Right lobe of liver (tissue), 4 donors: ENCODE data around the gene ZNF444.

Experiments
- POLR2A ChIP-seq: fragments of 450-650 bp; IDR thresholded peaks from one replicate; pipeline ENCODE4 v1.6.1; 2017; ENCODE audit warnings: antibody characterized with exemption, mild to moderate bottlenecking
- TF ChIP-seq, protein P1 (sequence below), 4 donors: fragments of 200-600 bp in 3 of 4; fragments of 450-650 bp in 1 of 4; IDR thresholded peaks; one replicate each; pipeline versions ENCODE4 v1.5.1 to v1.8.0; 2016 to 2022; ENCODE audit warnings: antibody characterized with exemption in 4 of 4, mild to moderate bottlenecking in 2 of 4
- donor health status: DM: no; HTN: no; CAD: no.
- donor health status: DM: no; HTN: no; CAD: no.
- donor health status: DM: no; HTN: yes; CAD: no.

DNA sequence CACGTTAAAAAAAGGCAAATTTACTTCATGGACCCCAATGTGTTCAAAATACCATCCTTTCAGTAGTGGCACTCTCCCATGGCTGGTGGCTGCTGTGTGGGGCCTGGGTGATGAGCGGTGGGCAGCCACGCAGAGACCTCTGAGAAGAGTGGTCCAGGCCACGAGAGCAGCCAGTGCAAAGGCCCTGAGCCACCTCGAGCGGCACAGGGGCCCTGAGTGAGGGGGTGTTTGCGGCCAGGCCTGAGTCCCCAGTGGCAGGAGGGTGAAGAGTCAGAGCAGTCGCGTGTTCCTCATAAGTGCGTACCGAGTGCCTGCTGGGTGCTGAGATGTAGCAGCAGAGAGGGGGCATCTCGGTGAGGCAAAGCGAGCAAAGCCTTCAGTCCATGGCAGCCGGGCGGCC, 7.0 kb downstream of the ZNF444 start:
- no peak for TF ChIP-seq POLR2A
- TF ChIP-seq, protein P1, sequence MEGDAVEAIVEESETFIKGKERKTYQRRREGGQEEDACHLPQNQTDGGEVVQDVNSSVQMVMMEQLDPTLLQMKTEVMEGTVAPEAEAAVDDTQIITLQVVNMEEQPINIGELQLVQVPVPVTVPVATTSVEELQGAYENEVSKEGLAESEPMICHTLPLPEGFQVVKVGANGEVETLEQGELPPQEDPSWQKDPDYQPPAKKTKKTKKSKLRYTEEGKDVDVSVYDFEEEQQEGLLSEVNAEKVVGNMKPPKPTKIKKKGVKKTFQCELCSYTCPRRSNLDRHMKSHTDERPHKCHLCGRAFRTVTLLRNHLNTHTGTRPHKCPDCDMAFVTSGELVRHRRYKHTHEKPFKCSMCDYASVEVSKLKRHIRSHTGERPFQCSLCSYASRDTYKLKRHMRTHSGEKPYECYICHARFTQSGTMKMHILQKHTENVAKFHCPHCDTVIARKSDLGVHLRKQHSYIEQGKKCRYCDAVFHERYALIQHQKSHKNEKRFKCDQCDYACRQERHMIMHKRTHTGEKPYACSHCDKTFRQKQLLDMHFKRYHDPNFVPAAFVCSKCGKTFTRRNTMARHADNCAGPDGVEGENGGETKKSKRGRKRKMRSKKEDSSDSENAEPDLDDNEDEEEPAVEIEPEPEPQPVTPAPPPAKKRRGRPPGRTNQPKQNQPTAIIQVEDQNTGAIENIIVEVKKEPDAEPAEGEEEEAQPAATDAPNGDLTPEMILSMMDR (IDR thresholded peaks at IDR 0.05) = no peak
